GM18526 (cell line): ENCODE results near the gene KIFC1.

Source experiments
- POLR2A ChIP-seq: IDR thresholded peaks from 3 replicates; pipeline ENCODE4 v1.6.1; 2011; ENCODE audit not compliant: insufficient read length; ENCODE audit errors: extremely low read depth

Gene KIFC1

DNA sequence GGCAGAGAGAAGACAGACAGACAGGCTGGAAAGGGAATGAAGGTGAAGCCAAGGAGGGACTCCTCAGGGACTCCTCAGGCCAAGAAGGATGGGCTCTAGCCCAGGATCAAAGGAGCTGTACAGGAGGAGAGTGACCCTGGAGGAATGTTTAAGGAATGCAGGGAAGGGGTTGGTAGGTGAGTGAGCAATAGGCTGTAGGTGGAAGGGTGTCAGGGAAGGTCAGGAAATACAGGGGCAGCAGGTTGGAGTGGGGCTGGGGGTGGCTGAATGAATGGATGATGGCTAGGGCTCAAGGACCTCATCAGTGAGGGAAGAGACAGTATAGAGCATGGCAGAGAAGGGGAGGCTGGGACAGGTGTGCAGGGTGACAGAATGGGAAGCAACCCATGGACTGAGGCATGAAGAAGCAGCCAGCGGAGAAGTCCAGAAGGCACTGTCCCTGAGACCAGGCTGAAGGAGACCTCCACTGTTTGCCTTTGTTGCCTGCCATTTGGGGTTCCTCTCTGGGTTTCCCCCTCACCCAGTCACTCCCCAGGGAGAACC, 41.4 kb downstream of the KIFC1 start:
- no peak for TF ChIP-seq POLR2A

DNA sequence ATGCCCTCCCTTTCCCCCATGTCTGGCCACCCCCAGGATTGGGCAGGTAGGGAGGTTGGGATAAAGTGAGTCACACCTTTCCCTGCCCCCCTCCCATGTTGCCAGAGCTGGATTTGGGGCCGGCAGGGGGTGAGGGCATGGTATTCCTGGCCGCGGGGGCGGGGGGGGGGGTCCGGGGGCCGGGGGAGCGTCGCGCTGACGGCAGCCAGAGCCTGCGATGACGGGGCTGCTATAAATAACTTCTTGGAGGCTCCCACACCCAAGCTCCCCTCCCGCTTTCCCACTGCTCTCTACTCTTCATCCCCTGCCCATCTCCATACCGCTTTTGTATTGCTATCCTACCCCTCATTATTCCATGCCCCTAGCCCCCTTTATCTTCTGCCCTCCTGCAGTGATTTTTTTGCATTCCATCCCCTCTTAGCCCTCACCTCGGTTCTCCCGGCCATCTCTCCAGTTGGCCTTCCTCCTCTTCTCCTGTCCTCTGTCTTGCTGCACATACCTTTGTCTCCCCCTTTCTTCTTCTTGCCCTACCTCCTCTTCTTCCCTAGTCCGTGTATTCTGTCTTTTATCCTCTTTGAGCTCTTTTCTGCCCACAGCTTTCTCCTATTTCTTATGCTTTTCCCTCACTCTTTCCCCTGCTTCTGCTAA, 42.0 kb downstream of the KIFC1 start:
- no peak for TF ChIP-seq POLR2A

DNA sequence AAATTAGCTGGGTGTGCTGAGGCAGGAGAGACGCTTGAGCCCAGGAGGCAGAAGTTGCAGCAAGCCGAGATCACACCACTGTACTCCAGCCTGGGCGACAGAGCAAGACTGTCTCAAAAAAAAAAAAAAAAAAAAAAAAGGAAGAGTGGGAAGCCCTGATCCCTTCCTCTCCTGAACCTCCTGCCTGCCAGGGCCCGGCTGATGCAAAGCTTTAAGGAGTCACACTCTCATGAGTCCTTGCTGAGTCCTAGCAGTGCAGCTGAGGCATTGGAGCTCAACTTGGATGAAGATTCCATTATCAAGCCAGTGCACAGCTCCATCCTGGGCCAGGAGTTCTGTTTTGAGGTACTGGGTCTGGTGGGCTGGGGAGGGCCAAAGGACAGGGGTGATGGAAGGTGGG, 43.3 kb downstream of the KIFC1 start:
- TF ChIP-seq POLR2A: no peak

DNA sequence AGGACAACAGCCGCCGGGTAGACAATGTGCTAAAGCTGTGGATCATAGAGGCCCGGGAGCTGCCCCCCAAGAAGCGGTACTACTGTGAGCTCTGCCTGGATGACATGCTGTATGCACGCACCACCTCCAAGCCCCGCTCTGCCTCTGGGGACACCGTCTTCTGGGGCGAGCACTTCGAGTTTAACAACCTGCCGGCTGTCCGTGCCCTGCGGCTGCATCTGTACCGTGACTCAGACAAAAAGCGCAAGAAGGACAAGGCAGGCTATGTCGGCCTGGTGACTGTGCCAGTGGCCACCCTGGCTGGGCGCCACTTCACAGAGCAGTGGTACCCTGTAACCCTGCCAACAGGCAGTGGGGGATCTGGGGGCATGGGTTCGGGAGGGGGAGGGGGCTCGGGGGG, 46.0 kb downstream of the KIFC1 start:
- TF ChIP-seq POLR2A: no peak

DNA sequence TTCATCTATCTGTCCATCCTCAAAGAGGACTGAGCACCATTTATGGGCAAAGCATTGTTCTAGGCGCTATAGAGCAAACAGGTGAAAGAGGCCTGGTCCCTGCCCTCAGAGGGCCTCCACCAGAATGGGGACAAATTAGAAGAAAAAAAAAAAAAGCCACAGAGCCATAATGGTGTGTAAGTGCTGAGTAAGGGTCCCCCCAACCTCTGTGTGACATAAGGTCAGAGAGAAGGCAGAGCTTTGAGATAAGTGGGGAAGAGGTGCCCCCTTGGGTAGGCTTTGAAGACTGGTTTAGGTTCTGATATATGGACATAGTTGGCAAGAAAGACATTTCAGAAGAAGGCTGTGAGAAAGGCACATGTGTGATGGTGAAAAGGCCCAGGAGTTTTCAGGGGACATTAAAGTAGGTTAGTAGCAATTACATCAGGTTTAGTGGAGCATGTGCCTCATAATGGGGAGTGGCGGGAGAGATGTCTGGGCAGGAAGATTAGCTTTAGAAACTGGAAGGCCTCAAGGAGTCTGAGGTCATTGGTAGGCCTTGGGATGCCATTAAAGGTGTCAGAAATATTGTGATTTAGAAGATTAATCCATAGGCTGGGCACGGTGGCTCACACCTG, 47.5 kb downstream of the KIFC1 start:
- TF ChIP-seq POLR2A: no peak

DNA sequence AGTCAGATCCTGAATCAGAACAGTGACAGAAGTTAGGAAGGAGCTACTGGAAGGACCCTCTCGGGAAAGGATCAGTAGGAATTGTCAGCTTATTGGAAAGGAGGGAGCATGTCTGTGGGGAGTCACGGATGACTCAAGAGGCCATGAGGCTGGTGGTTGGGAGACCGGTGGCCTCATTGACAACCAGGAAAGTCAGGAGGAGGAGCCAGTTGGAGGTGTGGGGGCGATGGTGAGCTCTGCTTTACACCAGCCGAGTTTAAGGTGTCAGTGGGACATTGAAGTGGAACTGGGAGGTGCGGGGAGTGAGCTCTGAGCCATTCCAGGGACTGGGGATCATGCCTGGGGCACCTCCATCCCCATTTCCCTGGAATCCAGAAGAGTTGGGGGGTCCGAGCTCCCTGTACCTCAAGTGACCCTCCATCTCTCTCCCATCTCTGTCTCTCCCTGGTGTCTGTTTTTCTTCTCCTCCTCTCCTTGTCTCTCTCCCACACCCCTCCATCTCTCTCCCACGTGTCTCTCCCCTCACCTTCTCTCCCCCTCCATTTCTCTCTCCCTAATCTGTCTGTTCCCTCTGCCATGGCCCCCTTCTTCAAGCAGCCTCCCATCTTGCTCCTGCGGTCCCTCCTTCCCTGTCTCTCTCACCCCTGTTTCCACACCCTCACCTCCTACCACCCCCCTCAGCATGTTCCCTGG, 48.5 kb downstream of the KIFC1 start:
- no peak for TF ChIP-seq POLR2A

DNA sequence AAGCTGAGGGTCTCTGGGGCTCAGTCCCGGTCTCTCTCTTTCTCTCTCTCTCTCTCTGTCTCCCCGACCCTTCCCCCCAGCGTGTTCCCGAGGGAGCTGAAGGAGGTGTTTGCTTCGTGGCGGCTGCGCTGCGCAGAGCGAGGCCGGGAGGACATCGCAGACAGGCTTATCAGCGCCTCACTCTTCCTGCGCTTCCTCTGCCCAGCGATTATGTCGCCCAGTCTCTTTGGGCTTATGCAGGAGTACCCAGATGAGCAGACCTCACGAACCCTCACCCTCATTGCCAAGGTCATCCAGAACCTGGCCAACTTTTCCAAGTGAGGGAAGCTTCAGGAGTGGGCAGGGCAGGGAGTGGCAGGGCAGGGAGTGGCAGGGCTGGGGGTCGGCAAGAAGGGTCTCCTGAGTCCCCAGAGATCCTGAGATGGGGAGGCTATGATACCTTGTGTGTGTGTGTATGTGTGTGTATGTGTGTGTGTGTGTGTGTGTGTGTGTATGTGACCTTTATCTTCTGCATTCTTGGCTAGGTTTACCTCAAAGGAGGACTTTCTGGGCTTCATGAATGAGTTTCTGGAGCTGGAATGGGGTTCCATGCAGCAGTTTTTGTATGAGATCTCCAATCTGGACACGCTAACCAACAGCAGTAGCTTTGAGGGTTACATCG, 49.2 kb downstream of the KIFC1 start:
- no peak for TF ChIP-seq POLR2A

DNA sequence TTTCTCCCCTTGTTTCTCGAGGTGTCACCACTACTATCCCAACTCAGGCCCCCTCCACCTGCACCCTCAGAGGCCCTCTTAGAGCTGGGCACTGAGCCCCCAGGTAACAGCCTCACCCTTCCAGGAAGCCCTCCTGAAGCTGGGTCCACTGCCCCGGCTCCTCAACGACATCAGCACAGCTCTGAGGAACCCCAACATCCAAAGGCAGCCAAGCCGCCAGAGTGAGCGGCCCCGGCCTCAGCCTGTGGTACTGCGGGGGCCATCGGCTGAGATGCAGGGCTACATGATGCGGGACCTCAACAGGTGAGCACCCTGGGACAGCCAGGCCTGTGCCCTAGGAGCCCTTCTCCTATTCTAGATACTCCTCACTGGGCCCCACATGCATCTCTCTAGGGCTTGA, 49.8 kb downstream of the KIFC1 start:
- no peak for TF ChIP-seq POLR2A

DNA sequence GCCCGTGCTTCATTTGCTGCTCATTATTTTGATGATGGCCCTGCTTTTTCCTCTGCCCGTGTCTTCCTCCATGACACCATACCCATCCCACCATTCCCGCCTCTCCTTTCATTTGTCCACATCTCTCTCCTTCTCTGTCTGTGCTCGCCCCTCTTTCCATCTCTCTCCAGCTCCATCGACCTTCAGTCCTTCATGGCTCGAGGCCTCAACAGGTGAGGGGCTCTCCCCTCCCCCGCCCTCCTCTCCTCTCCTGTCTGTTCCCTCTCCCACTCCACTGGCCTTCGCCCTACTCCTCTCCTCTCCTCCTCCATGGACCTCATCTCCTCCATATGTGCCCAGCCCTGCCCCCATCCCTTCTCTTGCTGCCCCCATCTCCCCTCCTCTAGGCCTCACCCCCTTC, 50.7 kb downstream of the KIFC1 start:
- no peak for TF ChIP-seq POLR2A

DNA sequence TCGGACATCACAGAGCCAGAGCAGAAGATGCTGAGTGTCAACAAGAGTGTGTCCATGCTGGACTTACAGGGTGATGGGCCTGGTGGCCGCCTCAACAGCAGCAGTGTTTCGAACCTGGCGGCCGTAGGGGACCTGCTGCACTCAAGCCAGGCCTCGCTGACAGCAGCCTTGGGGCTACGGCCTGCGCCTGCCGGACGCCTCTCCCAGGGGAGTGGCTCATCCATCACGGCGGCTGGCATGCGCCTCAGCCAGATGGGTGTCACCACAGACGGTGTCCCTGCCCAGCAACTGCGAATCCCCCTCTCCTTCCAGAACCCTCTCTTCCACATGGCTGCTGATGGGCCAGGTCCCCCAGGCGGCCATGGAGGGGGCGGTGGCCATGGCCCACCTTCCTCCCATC, 51.4 kb downstream of the KIFC1 start:
- no peak for TF ChIP-seq POLR2A

DNA sequence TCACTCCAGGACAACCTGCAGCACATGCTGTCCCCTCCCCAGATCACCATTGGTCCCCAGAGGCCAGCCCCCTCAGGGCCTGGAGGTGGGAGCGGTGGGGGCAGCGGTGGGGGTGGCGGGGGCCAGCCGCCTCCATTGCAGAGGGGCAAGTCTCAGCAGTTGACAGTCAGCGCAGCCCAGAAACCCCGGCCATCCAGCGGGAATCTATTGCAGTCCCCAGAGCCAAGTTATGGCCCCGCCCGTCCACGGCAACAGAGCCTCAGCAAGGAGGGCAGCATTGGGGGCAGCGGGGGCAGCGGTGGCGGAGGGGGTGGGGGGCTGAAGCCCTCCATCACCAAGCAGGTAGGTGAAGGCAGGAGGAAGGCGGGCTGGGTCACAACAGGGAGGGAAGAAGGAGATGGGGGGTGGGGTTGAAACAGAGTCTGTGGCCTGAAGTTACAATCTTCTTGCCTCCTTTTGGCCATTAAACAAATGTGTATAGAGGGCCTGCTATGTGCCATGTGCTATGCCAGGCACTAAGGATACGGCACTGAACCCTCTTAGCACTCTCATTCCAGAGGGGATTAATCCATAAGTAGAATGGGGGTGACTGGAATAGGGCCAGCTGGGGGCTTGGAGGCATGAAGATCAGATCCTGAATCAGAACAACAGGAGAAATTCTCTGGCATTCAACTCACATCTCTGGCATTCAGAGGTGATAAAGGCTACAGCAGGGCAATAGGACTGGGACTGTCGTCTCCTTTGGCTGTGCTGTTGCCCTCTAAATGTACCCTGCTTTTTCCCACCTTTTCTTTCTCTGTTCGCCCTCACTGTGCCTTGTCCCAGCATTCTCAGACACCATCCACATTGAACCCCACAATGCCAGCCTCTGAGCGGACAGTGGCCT, 52.2 kb downstream of the KIFC1 start:
- no peak for TF ChIP-seq POLR2A

DNA sequence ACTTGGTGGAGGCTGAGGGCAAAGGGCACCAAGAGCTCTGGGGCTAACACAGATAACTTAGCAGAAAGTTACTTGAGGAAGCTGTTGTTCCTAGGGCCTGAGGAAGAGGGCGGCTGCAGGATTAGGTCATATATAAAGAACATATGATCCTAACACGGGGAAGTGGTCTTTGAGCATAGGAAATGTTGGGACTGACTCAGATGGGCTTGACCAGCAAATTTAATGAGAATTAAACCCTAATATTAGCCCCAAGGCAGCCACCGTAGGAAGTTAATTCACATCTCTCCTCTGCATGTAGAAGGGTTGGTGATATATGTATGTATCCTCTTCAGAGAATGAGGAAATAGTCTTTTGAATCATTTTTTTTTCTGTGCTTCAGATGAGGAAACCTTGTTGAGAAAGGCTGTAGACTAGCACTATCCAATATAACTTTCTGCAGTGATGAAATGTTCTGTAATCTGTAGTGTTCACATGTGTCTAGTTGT, 53.5 kb downstream of the KIFC1 start:
- no peak for TF ChIP-seq POLR2A

DNA sequence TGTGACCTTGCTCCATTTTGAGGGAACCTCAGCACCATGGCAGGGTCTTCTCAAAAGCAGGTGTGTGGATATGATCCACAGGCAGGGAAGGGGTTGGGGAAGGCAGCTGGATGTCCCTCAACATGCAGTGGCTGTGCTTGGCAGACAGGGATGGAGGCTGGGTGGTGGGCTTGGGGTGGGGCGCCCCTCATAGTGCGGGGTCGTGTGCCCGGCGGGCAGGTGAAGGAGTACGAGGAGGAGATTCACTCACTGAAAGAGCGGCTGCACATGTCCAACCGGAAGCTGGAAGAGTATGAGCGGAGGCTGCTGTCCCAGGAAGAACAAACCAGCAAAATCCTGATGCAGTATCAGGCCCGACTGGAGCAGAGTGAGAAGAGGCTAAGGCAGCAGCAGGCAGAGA, 54.7 kb downstream of the KIFC1 start:
- TF ChIP-seq POLR2A: no peak

DNA sequence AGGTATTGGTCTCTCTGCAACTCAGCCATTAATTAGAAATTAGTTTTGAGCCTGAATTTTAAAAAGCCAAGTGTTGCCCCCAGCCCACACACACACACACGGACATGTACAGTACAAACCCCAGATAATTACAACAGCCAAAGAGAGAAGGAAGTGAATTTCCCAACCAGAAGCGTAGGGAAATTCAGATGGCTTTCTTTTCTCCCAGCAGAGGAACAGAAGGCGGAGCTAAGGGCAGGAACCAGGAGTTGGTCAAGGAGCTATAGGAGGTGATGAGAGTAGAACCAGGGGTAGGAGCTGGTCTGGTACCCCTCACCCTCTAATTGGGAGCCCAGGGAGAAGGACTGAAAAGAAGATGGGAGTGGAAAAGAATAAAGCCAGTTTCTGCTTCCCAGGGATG, 58.8 kb downstream of the KIFC1 start:
- TF ChIP-seq POLR2A: no peak

DNA sequence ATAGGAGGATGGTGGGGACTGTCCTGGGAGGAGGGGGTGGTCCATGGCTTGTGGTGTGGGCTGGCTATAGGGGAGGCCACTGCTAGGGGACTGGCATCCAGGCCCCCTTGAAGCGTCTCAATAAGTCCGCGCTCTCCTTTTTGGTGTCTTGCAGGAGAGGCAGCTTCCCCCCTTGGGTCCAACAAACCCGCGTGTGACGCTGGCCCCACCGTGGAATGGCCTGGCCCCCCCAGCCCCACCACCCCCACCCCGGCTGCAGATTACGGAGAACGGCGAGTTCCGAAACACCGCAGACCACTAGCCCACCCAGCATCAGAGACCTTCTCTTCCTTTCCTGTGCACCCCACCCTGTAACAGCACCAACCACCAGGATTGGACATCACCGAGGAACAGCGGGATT, 60.0 kb downstream of the KIFC1 start:
- TF ChIP-seq POLR2A: no peak
